Colonic mucosa (tissue), 4 donors: ENCODE measurements around the gene AKT2. TPM values are rescaled to one million over a fixed set of nuclear protein-coding genes. Genes with fewer than 3 reads are reported as not detected.

ENCODE experiments used
- DNase-seq: peaks from one replicate; pipeline ENCODE4 v3.0.0-alpha.2; 2020
- H3K27ac ChIP-seq: fragments of 200-600 bp; one replicate; pipeline ENCODE4 v1.8.0; 2021
- H3K27me3 ChIP-seq: fragments of 200-600 bp; one replicate; pipeline ENCODE4 v1.8.0; 2021
- H3K36me3 ChIP-seq: fragments of 200-600 bp; one replicate; pipeline ENCODE4 v1.8.0; 2021
- H3K4me1 ChIP-seq: fragments of 200-600 bp; one replicate; pipeline ENCODE4 v1.8.0; 2021; ENCODE audit warnings: mild to moderate bottlenecking
- H3K4me3 ChIP-seq: fragments of 200-600 bp; one replicate; pipeline ENCODE4 v1.8.0; 2021
- H3K9ac ChIP-seq, 2 donors: one replicate each; pipeline ENCODE4 v1.7.0; 2013; ENCODE audit warnings: control low read depth in 2 of 2, low read depth in 2 of 2, low read length in 2 of 2
- H3K9me3 ChIP-seq: fragments of 200-600 bp; one replicate; pipeline ENCODE4 v1.8.0; 2021
- CTCF ChIP-seq: fragments of 200-600 bp; IDR thresholded peaks from one replicate; pipeline ENCODE4 v1.8.0; 2022; ENCODE audit warnings: antibody characterized with exemption, mild to moderate bottlenecking
- intact Hi-C: fragments of 100-400 bp; cut with DNase I; formaldehyde crosslinking; loops from one replicate; pipeline ENCODE4 v1.14.1; 2022
- total RNA-seq, 2 donors: library from RNA; stranded (reverse); fragmentation: NEBNext Ultra II Directional in 1 of 2; extraction: Animal tissue kit (Norgen Biotek cat#: 25700) in 1 of 2; gene quantifications; one replicate each; pipeline ENCODE4 v1.2.1, GENCODE V29; 2021
- donor health status: healthy.
- donor health status: DM: no; HTN: no; CAD: no.
- donor health status: DM: no; HTN: no; CAD: no.

Gene AKT2
- total RNA-seq, 2 donors from 2014 or later, result 95.4 to 119 TPM

GRCh38 chr19:40204381-40204780, 80.8 kb downstream of the AKT2 start:
- H3K27me3 ChIP-seq, result no peaks in the 10 kb centered on the region
- TF ChIP-seq CTCF, result no peak
- no peaks in the 10 kb centered on the region for H3K36me3 ChIP-seq

GRCh38 chr19:40200341-40201099, 84.6 kb downstream of the AKT2 start:
- Histone ChIP-seq H3K36me3 (no peaks in the 10 kb centered on the region), H3K4me3 (no peak overlapping the region), H3K27me3 (no peaks in the 10 kb centered on the region), H3K27ac (no peak overlapping the region), H3K9me3 (no peaks in the 10 kb centered on the region), H3K4me1 (no peaks in the 10 kb centered on the region), H3K9ac (no peak overlapping the region)
- no peak for TF ChIP-seq CTCF
- intact Hi-C loops, result no loop called here
- DNase-seq, result no peak

More at GRCh38 chr19:40204381-40204780, 80.8 kb downstream of the AKT2 start:
- H3K9ac ChIP-seq, result no peak overlapping the region
- no peak overlapping the region for H3K4me3 ChIP-seq
- no peaks in the 10 kb centered on the region for H3K9me3 ChIP-seq
- DNase-seq, result no peak
- H3K4me1 ChIP-seq, result no peaks in the 10 kb centered on the region
- no peak overlapping the region for H3K27ac ChIP-seq
- intact Hi-C loops, result no loop called here

- intact Hi-C loops, result no loop called here
- H3K4me1 ChIP-seq, result no peaks in the 10 kb centered on the region
- H3K9me3 ChIP-seq, result no peaks in the 10 kb centered on the region
- H3K27me3 ChIP-seq, result no peaks in the 10 kb centered on the region
- no peak overlapping the region for H3K9ac ChIP-seq
- DNase-seq, result no peak
- H3K4me3 ChIP-seq, result no peak overlapping the region
- H3K36me3 ChIP-seq, result no peaks in the 10 kb centered on the region
- no peak overlapping the region for H3K27ac ChIP-seq
- no peak for TF ChIP-seq CTCF
Observed at GRCh38 chr19:40198272-40198990, 86.7 kb downstream of the AKT2 start.

GRCh38 chr19:40193587-40193849, 91.6 kb downstream of the AKT2 start:
- DNase-seq, result no peak
- intact Hi-C loops, result no loop called here
- no peak overlapping the region for H3K27ac ChIP-seq
- no peak overlapping the region for H3K4me3 ChIP-seq
- H3K36me3 ChIP-seq, result no peaks in the 10 kb centered on the region
- no peaks in the 10 kb centered on the region for H3K9me3 ChIP-seq
- H3K4me1 ChIP-seq, result peaks cover 4% of the 10 kb centered on the region
- no peaks in the 10 kb centered on the region for H3K27me3 ChIP-seq
- no peak for TF ChIP-seq CTCF
- H3K9ac ChIP-seq, result no peak overlapping the region

- Histone ChIP-seq H3K9ac (peak overlapping the region in 1 of 2 donors; percentile 43), H3K4me3 (peak overlapping the region; percentile 69)
- intact Hi-C loops, result no loop called here
Observed at GRCh38 chr19:40192758-40193586, 92.2 kb downstream of the AKT2 start.

More at GRCh38 chr19:40192758-40193586, 92.2 kb downstream of the AKT2 start:
- no peaks in the 10 kb centered on the region for H3K27me3 ChIP-seq
- no peaks in the 10 kb centered on the region for H3K9me3 ChIP-seq
- H3K36me3 ChIP-seq, result no peaks in the 10 kb centered on the region
- no peak for DNase-seq
- peaks cover 4% of the 10 kb centered on the region for H3K4me1 ChIP-seq
- TF ChIP-seq CTCF, result no peak
- no peak overlapping the region for H3K27ac ChIP-seq
